HepG2 (cell line): Measurements from ENCODE around the gene TUG1.

Experiments
- EZH2 ChIP-seq: conservative IDR thresholded peaks from 2 replicates; pipeline ENCODE4 v1.6.1; 2012; ENCODE audit warnings: mild to moderate bottlenecking, low read depth, low read length, moderate library complexity
- KAT2B ChIP-seq: fragments of 150-350 bp; IDR thresholded peaks from 2 replicates; pipeline ENCODE4 v1.6.1; 2014; ENCODE audit warnings: low read depth, low read length, borderline replicate concordance
- MAZ ChIP-seq, 2 experiments: sonication (generic) in 1 of 2; formaldehyde crosslinking in 1 of 2; IDR thresholded peaks; 2 replicates each; pipeline versions ENCODE4 v1.5.0 to v1.6.1; 2012 to 2020; ENCODE audit warnings: low read depth in 2 of 2, mild to moderate bottlenecking in 2 of 2, borderline replicate concordance in 1 of 2, improper control_type of control experiment in 1 of 2, low read length in 1 of 2, missing genetic modification reagents in 1 of 2, moderate library complexity in 1 of 2
- TSC22D2 ChIP-seq: sonication (generic); formaldehyde crosslinking; IDR thresholded peaks from 2 replicates; pipeline ENCODE4 v1.5.1; 2020; ENCODE audit warnings: missing genetic modification reagents, mild to moderate bottlenecking, borderline replicate concordance
- TF ChIP-seq, protein P1 (sequence below): sonication (generic); formaldehyde crosslinking; IDR thresholded peaks from 2 replicates; pipeline ENCODE4 v1.5.0; 2020; ENCODE audit warnings: mild to moderate bottlenecking, missing genetic modification reagents, moderate library complexity
- TF ChIP-seq, protein P2 (sequence below): sonication (generic); formaldehyde crosslinking; IDR thresholded peaks from 2 replicates; pipeline ENCODE4 v1.4.0; 2020; ENCODE audit warnings: missing genetic modification reagents

DNA sequence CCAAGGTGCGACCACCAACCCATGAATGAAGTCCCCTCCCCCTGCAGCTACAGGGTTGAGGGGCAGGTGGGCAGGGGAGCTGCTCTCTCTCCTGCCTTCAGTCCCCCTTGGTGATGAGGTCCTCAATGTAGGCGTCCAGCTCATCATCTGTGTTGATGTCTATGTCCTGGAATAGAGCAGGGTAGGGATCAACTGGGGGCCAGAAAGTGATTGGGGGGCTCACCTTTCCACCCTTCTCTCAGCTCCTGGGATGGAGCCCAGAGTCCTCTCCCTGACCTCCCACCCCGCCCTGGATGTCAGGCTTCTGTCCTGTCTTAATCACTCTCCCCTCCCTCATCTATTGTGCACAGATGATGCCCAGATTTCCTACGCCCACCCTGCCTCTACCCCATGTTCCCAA, 42.4 kb upstream of the TUG1 start:
- TF ChIP-seq, protein P1, sequence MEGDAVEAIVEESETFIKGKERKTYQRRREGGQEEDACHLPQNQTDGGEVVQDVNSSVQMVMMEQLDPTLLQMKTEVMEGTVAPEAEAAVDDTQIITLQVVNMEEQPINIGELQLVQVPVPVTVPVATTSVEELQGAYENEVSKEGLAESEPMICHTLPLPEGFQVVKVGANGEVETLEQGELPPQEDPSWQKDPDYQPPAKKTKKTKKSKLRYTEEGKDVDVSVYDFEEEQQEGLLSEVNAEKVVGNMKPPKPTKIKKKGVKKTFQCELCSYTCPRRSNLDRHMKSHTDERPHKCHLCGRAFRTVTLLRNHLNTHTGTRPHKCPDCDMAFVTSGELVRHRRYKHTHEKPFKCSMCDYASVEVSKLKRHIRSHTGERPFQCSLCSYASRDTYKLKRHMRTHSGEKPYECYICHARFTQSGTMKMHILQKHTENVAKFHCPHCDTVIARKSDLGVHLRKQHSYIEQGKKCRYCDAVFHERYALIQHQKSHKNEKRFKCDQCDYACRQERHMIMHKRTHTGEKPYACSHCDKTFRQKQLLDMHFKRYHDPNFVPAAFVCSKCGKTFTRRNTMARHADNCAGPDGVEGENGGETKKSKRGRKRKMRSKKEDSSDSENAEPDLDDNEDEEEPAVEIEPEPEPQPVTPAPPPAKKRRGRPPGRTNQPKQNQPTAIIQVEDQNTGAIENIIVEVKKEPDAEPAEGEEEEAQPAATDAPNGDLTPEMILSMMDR (CRISPR knock-in tag): no peak
- TF ChIP-seq, protein P2, sequence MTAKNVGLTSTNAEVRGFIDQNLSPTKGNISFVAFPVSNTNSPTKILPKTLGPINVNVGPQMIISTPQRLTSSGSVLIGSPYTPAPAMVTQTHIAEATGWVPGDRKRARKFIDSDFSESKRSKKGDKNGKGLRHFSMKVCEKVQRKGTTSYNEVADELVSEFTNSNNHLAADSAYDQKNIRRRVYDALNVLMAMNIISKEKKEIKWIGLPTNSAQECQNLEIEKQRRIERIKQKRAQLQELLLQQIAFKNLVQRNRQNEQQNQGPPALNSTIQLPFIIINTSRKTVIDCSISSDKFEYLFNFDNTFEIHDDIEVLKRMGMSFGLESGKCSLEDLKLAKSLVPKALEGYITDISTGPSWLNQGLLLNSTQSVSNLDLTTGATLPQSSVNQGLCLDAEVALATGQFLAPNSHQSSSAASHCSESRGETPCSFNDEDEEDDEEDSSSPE: no peak
- TF ChIP-seq MAZ (IDR thresholded peaks at IDR 0.05; ENCODE audit: borderline replicate concordance, low read depth, low read length) (no peak), MAZ (CRISPR knock-in tag; IDR thresholded peaks at IDR 0.05; ENCODE audit: low read depth) (no peak), TSC22D2 (CRISPR knock-in tag) (no peak), EZH2 (no peak), KAT2B (no peak)
